MCF 10A (cell line): Measurements from ENCODE around the gene ZBTB33. TPM values are rescaled to one million over a fixed set of nuclear protein-coding genes. Genes with fewer than 3 reads are reported as not detected.

Experiments
- BruUV-seq: library from RNA; stranded (reverse); fragments of 400-500 nt; replicated peaks from 2 replicates; lab custom pipeline; 2021; lab: Mats Ljungman, UMichigan
- CTCF ChIA-PET: fragments of 300-600 bp; sonication (Branson Sonifier 250); formaldehyde crosslinking; extraction: SDS; loops from one replicate; lab custom pipeline; 2021; ENCODE audit warnings: antibody characterized with exemption, inconsistent platforms; lab: Yijun Ruan, JAX
- POLR2A ChIA-PET: fragments of 300-600, 350-650 bp; sonication (Branson Sonifier 250); formaldehyde crosslinking; extraction: SDS; loops from one replicate; lab custom pipeline; 2020; ENCODE audit warnings: antibody characterized with exemption, inconsistent platforms; lab: Yijun Ruan, JAX
- DNase-seq: peaks from one replicate; pipeline ENCODE4 v3.0.0-alpha.2; 2018; ENCODE audit not compliant: unreplicated experiment
- H3K27ac Mint-ChIP-seq: one replicate; pipeline ENCODE4 v1.8.0; 2022; ENCODE audit warnings: mild to moderate bottlenecking, low read depth, mixed read lengths; ENCODE audit not compliant: unreplicated experiment
- H3K27me3 Mint-ChIP-seq: one replicate; pipeline ENCODE4 v1.8.0; 2022; ENCODE audit warnings: mixed read lengths; ENCODE audit not compliant: insufficient read depth, unreplicated experiment
- H3K36me3 Mint-ChIP-seq: one replicate; pipeline ENCODE4 v1.8.0; 2022; ENCODE audit warnings: mild to moderate bottlenecking, moderate library complexity, mixed read lengths; ENCODE audit not compliant: insufficient read depth, unreplicated experiment
- H3K4me1 Mint-ChIP-seq: one replicate; pipeline ENCODE4 v1.8.0; 2022; ENCODE audit warnings: mixed read lengths; ENCODE audit not compliant: insufficient read depth, unreplicated experiment
- H3K4me3 Mint-ChIP-seq: one replicate; pipeline ENCODE4 v1.8.0; 2022; ENCODE audit warnings: mild to moderate bottlenecking, moderate library complexity, mixed read lengths; ENCODE audit not compliant: unreplicated experiment
- H3K9me3 Mint-ChIP-seq: one replicate; pipeline ENCODE4 v1.8.0; 2022; ENCODE audit warnings: mixed read lengths; ENCODE audit not compliant: unreplicated experiment
- intact Hi-C: fragments of 100-400 bp; cut with micrococcal nuclease; formaldehyde crosslinking; loops from 2 replicates; pipeline ENCODE4 v1.14.1; 2022
- total RNA-seq: library from RNA; stranded (reverse); gene quantifications from 2 replicates; pipeline ENCODE4 v1.2.3, GENCODE V29; 2022
- TF ChIP-seq, protein P1 (sequence below): fragments of 200-600 bp; IDR thresholded peaks from one replicate; pipeline ENCODE4 v1.8.0; 2022; ENCODE audit warnings: antibody characterized with exemption, mild to moderate bottlenecking; ENCODE audit not compliant: unreplicated experiment

The ZBTB33 gene
- total RNA-seq, 1 experiment from 2014 or later, result 11.4 TPM

DNA sequence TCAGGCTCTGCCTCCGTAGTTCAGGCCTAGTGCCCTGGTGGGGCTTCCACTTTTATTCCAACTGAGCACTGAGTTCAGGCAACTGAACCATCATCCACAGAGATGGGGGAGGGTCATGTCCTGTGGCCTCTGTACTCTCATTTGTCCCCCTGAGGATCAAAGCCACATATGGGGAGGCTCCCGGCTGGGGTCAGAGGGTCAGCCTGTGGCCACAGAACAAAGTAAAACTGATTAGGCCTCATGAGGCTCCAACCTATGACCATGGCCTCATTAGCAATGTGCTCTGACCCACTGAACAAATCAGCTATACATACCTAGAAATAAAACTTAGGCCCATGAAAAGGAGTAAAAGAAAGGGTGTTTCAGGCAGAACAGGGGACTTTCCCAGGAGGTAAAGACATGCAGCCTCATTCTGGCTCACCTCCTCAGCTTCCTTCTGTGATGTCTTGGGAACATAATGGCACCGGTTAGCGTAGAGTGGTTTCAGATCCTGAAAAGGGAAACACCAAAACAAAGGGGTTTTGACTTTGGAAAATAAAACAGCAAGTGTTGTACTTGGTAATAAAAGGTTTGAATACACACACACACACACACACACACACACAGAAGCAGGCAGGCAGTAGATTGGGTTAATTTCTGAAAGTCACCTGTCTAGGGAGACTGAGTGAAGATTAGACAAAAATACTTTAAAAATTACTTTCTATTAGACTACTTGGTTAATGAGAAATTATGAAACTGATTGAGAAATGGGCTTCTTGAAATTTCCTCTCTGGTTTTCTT lies 36.3 kb downstream of the ZBTB33 start:
- CTCF ChIA-PET, result interaction anchor here (0.6 to 1.3 kb wide), 6 partner anchors 12 to 185 kb away, joined by 3 to 4 read pairs (median 3); no protein-coding TSS in a partner anchor

DNA sequence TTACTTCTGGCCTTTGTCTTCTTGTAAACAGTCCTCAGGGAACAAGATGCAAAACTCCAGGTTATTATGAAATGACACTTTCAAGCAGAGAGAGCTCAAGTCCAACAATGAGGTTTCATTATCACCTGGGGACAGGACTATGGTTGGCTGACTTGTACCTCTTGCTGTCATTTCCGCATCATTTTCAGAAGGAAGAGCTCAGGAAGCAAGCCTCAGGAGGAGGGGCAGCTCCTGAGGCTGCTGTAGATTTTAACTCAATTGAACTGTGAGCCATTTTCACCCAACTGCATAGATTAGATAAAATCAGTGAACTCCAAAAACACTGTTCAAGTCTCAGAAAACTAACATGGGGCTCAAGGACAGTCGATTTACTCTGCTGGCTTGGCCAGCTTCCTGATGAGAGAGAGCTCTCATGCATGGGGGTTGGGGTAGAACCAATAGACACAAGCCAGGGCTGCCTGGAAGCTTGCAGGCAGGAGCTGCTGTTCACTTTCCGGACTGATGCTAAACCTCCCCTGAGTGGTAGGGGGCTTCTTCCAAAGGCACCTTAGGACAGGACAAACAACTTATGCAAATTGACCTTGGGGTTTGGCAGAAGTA lies 37.0 kb downstream of the ZBTB33 start:
- peaks cover 28% of the 10 kb centered on the region for H3K27me3 Mint-ChIP-seq
- CTCF ChIA-PET, result interaction anchor here (0.9 to 1.3 kb wide), 3 partner anchors 11 to 74 kb away, joined by 3 read pairs; no protein-coding TSS in a partner anchor
- POLR2A ChIA-PET, result interaction anchor here (1.1 kb wide), 1 partner anchor 11 kb away, joined by 3 read pairs; no protein-coding TSS in a partner anchor

More for the DNA sequence above, 36.3 kb downstream of the ZBTB33 start:
- TF ChIP-seq, protein P1, sequence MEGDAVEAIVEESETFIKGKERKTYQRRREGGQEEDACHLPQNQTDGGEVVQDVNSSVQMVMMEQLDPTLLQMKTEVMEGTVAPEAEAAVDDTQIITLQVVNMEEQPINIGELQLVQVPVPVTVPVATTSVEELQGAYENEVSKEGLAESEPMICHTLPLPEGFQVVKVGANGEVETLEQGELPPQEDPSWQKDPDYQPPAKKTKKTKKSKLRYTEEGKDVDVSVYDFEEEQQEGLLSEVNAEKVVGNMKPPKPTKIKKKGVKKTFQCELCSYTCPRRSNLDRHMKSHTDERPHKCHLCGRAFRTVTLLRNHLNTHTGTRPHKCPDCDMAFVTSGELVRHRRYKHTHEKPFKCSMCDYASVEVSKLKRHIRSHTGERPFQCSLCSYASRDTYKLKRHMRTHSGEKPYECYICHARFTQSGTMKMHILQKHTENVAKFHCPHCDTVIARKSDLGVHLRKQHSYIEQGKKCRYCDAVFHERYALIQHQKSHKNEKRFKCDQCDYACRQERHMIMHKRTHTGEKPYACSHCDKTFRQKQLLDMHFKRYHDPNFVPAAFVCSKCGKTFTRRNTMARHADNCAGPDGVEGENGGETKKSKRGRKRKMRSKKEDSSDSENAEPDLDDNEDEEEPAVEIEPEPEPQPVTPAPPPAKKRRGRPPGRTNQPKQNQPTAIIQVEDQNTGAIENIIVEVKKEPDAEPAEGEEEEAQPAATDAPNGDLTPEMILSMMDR, result no peak
- no peak overlapping the region for H3K4me3 Mint-ChIP-seq
- H3K36me3 Mint-ChIP-seq, result no peaks in the 10 kb centered on the region
- POLR2A ChIA-PET, result interaction anchor here (1.1 kb wide), 1 partner anchor 12 kb away, joined by 3 read pairs; no protein-coding TSS in a partner anchor
- H3K4me1 Mint-ChIP-seq, result no peaks in the 10 kb centered on the region
- DNase-seq, result no peak
- no TSS peak for BruUV-seq
- peaks cover 9% of the 10 kb centered on the region for H3K9me3 Mint-ChIP-seq
- no peak overlapping the region for H3K27ac Mint-ChIP-seq
- peaks cover 28% of the 10 kb centered on the region for H3K27me3 Mint-ChIP-seq
- intact Hi-C loops, result no loop called here

DNA sequence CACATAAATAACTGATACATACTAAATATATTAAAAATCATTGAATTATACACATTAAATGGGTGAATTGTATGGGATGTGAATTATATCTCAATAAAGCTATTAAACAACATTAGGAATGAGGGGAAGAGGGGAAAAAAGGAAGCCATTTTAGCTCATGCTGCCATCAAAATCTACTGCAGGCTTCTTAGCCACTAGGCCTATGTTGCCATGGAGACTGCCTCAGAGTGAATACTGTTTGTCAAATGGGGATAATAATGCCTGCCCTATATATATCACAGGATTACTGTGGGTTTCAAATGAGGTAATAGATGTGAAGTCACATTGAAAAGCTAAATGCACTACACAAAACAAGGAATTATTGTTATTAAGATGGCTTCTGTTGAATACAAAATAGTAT lies 39.5 kb downstream of the ZBTB33 start:
- H3K9me3 Mint-ChIP-seq, result no peaks in the 10 kb centered on the region
- intact Hi-C loops, result no loop called here
- no peak overlapping the region for H3K27ac Mint-ChIP-seq
- ChIA-PET POLR2A (interaction anchor here (0.5 to 1.2 kb wide), 3 partner anchors 10 to 333 kb away, joined by 3 to 4 read pairs (median 3); no protein-coding TSS in a partner anchor), CTCF (interaction anchor here (0.6 to 1.5 kb wide), 2 partner anchors 37 to 76 kb away, joined by 3 to 6 read pairs; no protein-coding TSS in a partner anchor)
- TF ChIP-seq, protein P1, result no peak
- H3K4me1 Mint-ChIP-seq, result no peaks in the 10 kb centered on the region
- H3K36me3 Mint-ChIP-seq, result no peaks in the 10 kb centered on the region
- no TSS peak for BruUV-seq
- H3K27me3 Mint-ChIP-seq, result peaks cover 8% of the 10 kb centered on the region
- no peak for DNase-seq
- H3K4me3 Mint-ChIP-seq, result no peak overlapping the region

More for the DNA sequence above, 37.0 kb downstream of the ZBTB33 start:
- no peaks in the 10 kb centered on the region for H3K4me1 Mint-ChIP-seq
- DNase-seq, result no peak
- BruUV-seq, result no TSS peak
- peaks cover 9% of the 10 kb centered on the region for H3K9me3 Mint-ChIP-seq
- no peaks in the 10 kb centered on the region for H3K36me3 Mint-ChIP-seq
- no peak overlapping the region for H3K4me3 Mint-ChIP-seq
- no peak overlapping the region for H3K27ac Mint-ChIP-seq
- TF ChIP-seq, protein P1, result no peak
- intact Hi-C loops, result no loop called here

DNA sequence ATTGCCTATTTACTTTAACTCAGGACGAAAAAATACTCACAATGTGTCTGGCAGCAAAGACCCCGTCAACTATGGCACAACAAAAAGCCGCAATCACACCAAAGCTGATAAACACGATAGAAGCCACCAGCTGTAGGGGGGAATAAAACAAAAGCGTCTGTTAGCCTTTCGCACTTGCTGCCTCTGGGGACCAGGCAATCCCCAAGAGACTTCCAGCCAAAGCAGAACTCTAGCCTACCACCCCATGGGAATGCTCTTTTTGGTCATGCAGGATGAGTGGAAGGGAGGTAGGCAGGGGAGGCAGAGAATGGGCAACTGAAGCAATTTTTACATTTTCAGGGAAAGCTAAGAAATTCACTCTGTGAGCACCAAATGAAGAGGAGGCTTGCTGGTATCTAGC lies 40.6 kb downstream of the ZBTB33 start:
- Mint-ChIP-seq H3K27me3 (no peaks in the 10 kb centered on the region), H3K4me1 (no peaks in the 10 kb centered on the region), H3K4me3 (no peak overlapping the region), H3K9me3 (no peaks in the 10 kb centered on the region), H3K27ac (no peak overlapping the region), H3K36me3 (no peaks in the 10 kb centered on the region)
- TF ChIP-seq, protein P1, result no peak
- intact Hi-C loops, result no loop called here
- BruUV-seq, result no TSS peak
- no peak for DNase-seq
- ChIA-PET CTCF (no interaction called here), POLR2A (no interaction called here)
